Measurements from ENCODE around the gene CROCC.
"Not testable (repeated sequence)": the region's sequence is repeated elsewhere in the genome, so short reads cannot be mapped to it uniquely, and the experiment has no call there.

- not testable (repeated sequence) for TF ChIP-seq CTCF, POLR2A (IDR thresholded peaks at IDR 0.05)
Measured at GRCh38 chr1:16896316-16897055, 25.2 kb upstream of the CROCC start.

Measured in lower leg skin (tissue), 3 donors.